ENCODE data around the gene TNFSF15. TPM values are rescaled to one million over a fixed set of nuclear protein-coding genes. Genes with fewer than 3 reads are reported as not detected.

The TNFSF15 gene
- total RNA-seq, 2 experiments from 2014 or later = 2.0 to 2.5 TPM

DNA sequence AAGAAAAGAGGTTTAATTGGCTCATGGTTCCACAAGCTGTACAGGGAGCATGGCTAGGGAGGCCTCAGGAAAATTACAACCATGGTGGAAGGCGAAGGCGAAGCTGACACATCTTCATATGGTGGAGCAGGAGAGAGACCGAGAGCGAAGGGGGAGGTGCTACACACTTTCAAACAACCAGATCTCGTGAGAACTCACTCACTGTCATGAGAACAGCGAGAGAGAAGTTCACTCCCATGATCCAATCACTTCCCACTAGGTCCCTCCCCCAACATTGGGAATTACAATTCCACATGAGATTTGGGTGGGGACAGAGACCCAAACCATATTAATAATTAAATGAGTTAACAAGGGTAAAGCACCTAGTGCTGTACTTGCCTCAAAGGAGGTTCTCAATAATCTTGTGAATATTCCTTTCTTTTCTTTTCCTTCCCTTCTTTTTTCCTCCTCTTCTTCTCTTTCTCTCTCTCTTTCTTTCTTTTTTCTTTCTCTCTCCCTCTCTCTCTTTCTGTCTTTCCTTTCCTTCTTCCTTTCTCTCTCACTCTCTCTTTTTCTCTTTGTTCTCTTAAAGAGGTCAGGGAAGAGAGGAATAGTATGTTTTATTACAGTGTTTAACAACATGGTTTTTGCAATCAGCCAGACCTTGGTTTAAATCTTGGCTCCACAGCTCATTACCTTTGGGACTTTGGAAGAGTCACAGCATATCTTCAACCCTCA lies 29.0 kb downstream of the TNFSF15 start:
- POLR2A ChIA-PET = no interaction called here
- Mint-ChIP-seq H3K36me3 (ENCODE audit: low read depth) (peaks cover 5% of the 10 kb centered on the region), H3K27ac (peak overlapping the region; percentile 1), H3K9me3 (peaks cover 11% of the 10 kb centered on the region), H3K27me3 (peaks cover 7% of the 10 kb centered on the region), H3K4me3 (no peak overlapping the region), H3K4me1 (peaks cover 31% of the 10 kb centered on the region)
- no peak for DNase-seq
- CTCF ChIA-PET = interaction anchor here (1.3 to 1.5 kb wide), 2 partner anchors 13 to 17 kb away, joined by 3 to 4 read pairs; no protein-coding TSS in a partner anchor

DNA sequence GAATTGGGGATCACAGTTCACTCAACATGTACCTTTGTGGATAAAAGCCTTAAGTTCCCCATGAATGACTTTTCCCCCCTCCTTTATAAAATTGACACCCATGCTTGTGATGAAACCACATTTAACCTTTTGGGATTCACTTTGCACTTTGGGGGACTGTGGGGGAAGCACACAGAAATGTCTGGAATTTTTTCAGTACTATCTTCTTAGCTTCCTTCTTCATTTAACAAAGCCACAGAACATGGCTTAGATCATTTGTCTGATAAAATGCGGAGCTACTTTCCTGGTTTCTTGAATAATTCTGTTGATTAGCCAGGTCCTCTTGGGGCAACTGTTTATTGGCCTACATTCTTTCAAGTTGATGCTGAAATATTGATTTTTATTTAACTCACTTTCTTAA lies 29.9 kb downstream of the TNFSF15 start:
- H3K9me3 Mint-ChIP-seq = peaks cover 6% of the 10 kb centered on the region
- peaks cover 31% of the 10 kb centered on the region for H3K4me1 Mint-ChIP-seq
- H3K36me3 Mint-ChIP-seq (ENCODE audit: low read depth) = peaks cover 5% of the 10 kb centered on the region
- no peak overlapping the region for H3K27ac Mint-ChIP-seq
- no peak for DNase-seq
- ChIA-PET POLR2A (no interaction called here), CTCF (interaction anchor here (1.3 kb wide), 1 partner anchor 17 kb away, joined by 4 read pairs; no protein-coding TSS in a partner anchor)
- no peak overlapping the region for H3K4me3 Mint-ChIP-seq
- peaks cover 7% of the 10 kb centered on the region for H3K27me3 Mint-ChIP-seq

DNA sequence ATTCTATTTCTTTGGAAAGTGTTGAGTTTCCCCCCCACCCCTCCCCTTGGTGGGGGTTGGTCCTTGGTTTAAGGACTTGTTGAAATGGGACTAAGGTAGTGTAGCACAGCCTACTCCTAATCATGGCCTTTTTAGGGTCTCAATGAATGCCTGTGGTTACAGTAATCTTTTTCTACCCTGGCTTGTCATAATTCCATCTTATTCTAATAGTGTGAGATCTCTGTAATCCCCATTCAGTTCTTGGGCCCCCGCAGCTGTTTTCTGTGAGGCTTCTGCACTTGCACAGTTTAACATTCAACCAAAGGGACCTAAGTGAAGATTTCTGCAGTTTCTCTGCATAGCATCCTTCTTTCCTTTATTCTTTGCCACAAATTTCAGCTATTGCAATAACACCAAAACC lies 30.7 kb downstream of the TNFSF15 start:
- H3K4me1 Mint-ChIP-seq = peaks cover 37% of the 10 kb centered on the region
- DNase-seq = no peak
- peaks cover 11% of the 10 kb centered on the region for H3K36me3 Mint-ChIP-seq (ENCODE audit: low read depth)
- no peak overlapping the region for H3K4me3 Mint-ChIP-seq
- ChIA-PET POLR2A (no interaction called here), CTCF (interaction anchor here (0.8 to 1.3 kb wide), 3 partner anchors 12 to 272 kb away, joined by 3 to 4 read pairs (median 3); no protein-coding TSS in a partner anchor)
- H3K9me3 Mint-ChIP-seq = peaks cover 6% of the 10 kb centered on the region
- H3K27me3 Mint-ChIP-seq = peaks cover 7% of the 10 kb centered on the region
- H3K27ac Mint-ChIP-seq = no peak overlapping the region

DNA sequence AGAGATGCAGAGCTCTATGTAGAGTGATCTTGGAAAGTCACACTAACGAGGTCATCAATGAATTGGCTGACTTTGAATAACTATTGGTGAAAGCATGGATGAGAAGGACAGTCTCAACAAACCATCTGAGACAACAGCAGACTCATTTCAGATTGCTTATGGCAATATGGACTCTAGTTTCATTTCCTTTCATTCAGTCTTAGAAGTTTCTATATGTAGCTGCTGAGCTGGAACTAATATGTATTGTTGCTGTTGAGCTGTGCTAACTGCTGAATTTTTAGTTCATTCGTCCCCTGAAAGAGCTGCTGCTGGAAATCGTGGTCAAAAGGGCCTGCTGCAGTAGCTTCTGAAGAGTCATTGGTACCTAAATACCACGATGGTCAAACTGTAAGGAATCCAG lies 31.3 kb downstream of the TNFSF15 start:
- CTCF ChIA-PET = interaction anchor here (0.8 to 0.9 kb wide), 2 partner anchors 11 to 273 kb away, joined by 3 read pairs; no protein-coding TSS in a partner anchor
- Mint-ChIP-seq H3K27me3 (peaks cover 7% of the 10 kb centered on the region), H3K27ac (peak overlapping the region; percentile 54), H3K36me3 (ENCODE audit: low read depth) (peaks cover 11% of the 10 kb centered on the region), H3K4me1 (peaks cover 37% of the 10 kb centered on the region), H3K9me3 (peaks cover 6% of the 10 kb centered on the region), H3K4me3 (no peak overlapping the region)
- POLR2A ChIA-PET = no interaction called here
- DNase-seq = no peak

DNA sequence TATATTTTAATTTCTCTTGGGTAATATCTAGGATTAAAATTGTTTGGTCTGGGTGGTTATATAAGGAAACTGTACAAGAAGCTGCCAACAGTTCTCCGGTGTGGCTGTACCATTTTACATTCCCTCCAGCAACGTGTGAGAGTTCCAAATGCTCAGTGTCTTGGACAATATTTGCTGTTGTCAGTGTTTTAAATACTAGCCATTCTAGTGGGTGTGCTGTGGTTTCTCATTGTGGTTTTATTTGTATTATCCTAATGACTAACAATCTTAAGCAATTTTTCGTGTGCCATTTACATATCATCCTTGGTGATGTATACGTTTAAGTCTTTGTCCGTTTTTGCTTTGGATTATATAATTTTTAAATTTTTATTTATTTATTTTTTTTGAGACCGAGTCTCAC lies 34.0 kb downstream of the TNFSF15 start:
- ChIA-PET CTCF (no interaction called here), POLR2A (interaction anchor here (0.7 kb wide), 1 partner anchor 436 kb away, joined by 3 read pairs; no protein-coding TSS in a partner anchor)
- peaks cover 7% of the 10 kb centered on the region for H3K36me3 Mint-ChIP-seq (ENCODE audit: low read depth)
- H3K4me3 Mint-ChIP-seq = no peak overlapping the region
- H3K27ac Mint-ChIP-seq = no peak overlapping the region
- no peak for DNase-seq
- peaks cover 28% of the 10 kb centered on the region for H3K4me1 Mint-ChIP-seq
- H3K27me3 Mint-ChIP-seq = peaks cover 1% of the 10 kb centered on the region
- peaks cover 2% of the 10 kb centered on the region for H3K9me3 Mint-ChIP-seq

DNA sequence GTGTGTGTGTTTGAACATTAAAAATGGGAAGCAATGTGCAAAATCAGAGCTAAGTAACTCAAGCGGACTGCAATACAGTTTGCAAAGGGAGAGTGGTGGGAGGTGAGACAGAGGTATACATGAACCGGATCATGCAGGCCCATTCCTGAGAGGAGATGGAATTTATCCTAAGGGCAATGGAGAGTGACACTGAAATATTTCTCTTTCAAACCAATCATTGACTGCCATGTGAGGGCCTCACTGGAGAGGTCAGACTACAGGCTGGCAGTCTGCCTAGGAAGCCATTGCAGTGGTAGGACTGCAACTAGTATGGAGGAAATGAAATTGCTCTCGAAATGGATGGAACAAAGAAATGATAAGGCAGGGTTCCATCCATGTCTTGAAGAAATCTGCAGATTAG lies 34.8 kb downstream of the TNFSF15 start:
- ChIA-PET POLR2A (no interaction called here), CTCF (interaction anchor here (1.6 kb wide), 1 partner anchor 15 kb away, joined by 4 read pairs; no protein-coding TSS in a partner anchor)
- Mint-ChIP-seq H3K27me3 (no peaks in the 10 kb centered on the region), H3K27ac (no peak overlapping the region), H3K4me3 (no peak overlapping the region), H3K9me3 (no peaks in the 10 kb centered on the region), H3K36me3 (ENCODE audit: low read depth) (peaks cover 7% of the 10 kb centered on the region), H3K4me1 (peaks cover 24% of the 10 kb centered on the region)
- DNase-seq = no peak

DNA sequence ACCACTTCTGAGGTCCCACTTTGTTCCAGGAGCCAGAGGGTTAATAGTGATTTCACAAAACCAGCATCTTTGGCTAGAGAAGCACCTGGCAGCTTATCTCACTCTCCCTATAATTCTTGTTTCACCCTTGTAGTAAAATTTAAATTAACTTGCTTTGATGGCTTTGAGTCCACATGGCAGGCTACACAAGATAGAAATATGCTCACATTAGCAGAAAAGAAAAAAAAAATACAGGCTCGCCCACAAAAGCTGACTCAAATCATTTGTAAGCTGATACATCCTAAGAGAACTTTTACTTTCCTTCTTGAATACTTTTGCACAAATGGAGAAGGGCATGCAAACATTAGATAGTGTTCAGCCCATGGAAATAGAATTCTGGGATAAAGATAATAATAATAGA lies 36.2 kb downstream of the TNFSF15 start:
- Mint-ChIP-seq H3K27me3 (peaks cover 3% of the 10 kb centered on the region), H3K4me3 (no peak overlapping the region), H3K9me3 (no peaks in the 10 kb centered on the region), H3K36me3 (ENCODE audit: low read depth) (peaks cover 7% of the 10 kb centered on the region), H3K27ac (no peak overlapping the region), H3K4me1 (peaks cover 12% of the 10 kb centered on the region)
- POLR2A ChIA-PET = no interaction called here
- CTCF ChIA-PET = interaction anchor here (0.8 to 1.6 kb wide), 4 partner anchors 10 to 140 kb away, joined by 3 to 4 read pairs (median 4); no protein-coding TSS in a partner anchor
- DNase-seq = no peak

DNA sequence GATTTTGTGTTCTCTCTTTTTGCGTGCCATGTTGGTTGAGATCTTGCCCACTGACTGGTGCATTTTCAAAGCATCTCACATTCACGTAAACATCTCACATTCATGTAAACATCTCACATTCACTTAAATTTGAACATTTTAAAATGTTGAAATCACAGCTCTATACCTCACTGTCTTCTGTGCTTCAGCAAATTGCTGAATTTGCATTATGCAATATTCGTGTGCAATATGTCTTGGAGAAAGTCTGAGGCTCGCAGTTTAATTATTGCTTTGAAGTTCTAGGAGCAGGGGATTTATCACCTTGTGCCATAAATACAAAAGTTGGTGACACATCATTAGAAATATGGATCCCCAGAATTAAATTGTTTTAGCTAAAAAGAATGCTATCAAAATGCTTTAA lies 42.6 kb downstream of the TNFSF15 start:
- Mint-ChIP-seq H3K9me3 (peaks cover 2% of the 10 kb centered on the region), H3K27me3 (peaks cover 6% of the 10 kb centered on the region), H3K27ac (no peak overlapping the region), H3K4me3 (no peak overlapping the region), H3K36me3 (ENCODE audit: low read depth) (no peaks in the 10 kb centered on the region), H3K4me1 (no peaks in the 10 kb centered on the region)
- CTCF ChIA-PET = interaction anchor here (0.8 kb wide), 1 partner anchor 12 kb away, joined by 3 read pairs; no protein-coding TSS in a partner anchor
- DNase-seq = no peak
- POLR2A ChIA-PET = no interaction called here

DNA sequence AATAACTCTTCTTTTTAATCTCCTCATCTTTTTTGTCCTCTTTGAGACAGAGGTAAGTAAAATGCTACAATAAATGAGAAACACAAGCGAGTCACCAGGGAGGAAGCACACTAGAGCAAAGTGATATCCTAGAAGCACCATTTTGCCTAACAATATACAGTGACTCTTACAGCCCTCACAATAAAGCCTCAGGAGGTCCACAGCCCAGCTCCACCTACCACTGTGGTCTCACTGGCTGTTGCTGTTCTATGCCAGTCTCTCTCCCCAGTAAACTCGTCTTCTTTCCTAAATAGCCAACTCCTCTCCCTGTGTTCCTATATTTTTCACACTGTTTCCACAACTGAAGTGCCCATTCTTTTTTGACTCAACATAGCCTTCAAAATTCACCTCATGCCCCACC lies 44.3 kb downstream of the TNFSF15 start:
- Mint-ChIP-seq H3K27me3 (peaks cover 6% of the 10 kb centered on the region), H3K4me1 (peaks cover 6% of the 10 kb centered on the region), H3K36me3 (ENCODE audit: low read depth) (peaks cover 1% of the 10 kb centered on the region), H3K4me3 (no peak overlapping the region), H3K27ac (no peak overlapping the region), H3K9me3 (peaks cover 4% of the 10 kb centered on the region)
- no peak for DNase-seq
- ChIA-PET POLR2A (no interaction called here), CTCF (interaction anchor here (0.5 kb wide), 1 partner anchor 1159 kb away, joined by 3 read pairs; no protein-coding TSS in a partner anchor)

DNA sequence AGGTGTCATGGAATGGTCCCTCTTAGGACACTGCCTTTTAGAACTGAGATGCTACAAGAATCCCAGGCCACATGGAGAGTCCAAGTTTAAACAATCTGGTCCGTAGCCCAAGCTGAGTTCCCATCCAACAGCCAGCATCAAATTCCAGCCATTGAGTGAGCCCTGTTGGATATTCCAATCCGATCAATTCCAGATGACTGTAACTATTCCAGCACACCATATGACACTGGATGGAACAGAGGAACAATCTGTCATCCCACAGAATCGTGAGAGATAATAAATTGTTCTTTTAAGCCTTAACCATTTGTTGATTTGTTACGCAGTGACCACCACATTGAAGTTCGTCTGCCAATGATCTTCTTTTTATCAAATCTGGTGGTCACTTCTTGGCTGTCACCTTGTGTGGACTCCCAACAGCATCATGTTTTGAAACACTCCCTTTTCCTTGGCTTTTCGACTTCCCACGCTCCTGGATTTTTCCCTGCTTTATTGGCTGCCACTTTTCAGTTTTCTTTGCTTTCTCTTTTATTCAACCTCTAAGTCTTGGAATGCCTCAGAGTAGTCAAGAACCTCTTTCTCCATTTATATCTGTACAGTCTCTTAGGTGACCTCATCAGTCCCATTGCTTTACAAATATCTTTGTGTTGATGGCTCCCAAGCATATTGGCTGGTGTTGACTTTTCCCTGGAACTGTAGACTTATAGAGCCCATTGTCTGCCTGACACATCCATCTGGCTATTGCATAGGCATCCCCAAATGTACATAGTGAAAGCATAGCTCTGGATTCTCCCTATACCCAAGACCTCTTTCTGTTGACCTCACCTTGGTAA lies 46.1 kb downstream of the TNFSF15 start:
- DNase-seq = no peak
- H3K36me3 Mint-ChIP-seq (ENCODE audit: low read depth) = peaks cover 5% of the 10 kb centered on the region
- peaks cover 3% of the 10 kb centered on the region for H3K27me3 Mint-ChIP-seq
- POLR2A ChIA-PET = interaction anchor here (0.6 kb wide), 1 partner anchor 596 kb away, joined by 3 read pairs; no protein-coding TSS in a partner anchor
- H3K27ac Mint-ChIP-seq = no peak overlapping the region
- H3K9me3 Mint-ChIP-seq = peaks cover 13% of the 10 kb centered on the region
- peaks cover 18% of the 10 kb centered on the region for H3K4me1 Mint-ChIP-seq
- H3K4me3 Mint-ChIP-seq = no peak overlapping the region
- CTCF ChIA-PET = interaction anchor here (0.7 to 1.3 kb wide), 3 partner anchors 9 to 257 kb away, joined by 3 to 4 read pairs (median 4); no protein-coding TSS in a partner anchor

DNA sequence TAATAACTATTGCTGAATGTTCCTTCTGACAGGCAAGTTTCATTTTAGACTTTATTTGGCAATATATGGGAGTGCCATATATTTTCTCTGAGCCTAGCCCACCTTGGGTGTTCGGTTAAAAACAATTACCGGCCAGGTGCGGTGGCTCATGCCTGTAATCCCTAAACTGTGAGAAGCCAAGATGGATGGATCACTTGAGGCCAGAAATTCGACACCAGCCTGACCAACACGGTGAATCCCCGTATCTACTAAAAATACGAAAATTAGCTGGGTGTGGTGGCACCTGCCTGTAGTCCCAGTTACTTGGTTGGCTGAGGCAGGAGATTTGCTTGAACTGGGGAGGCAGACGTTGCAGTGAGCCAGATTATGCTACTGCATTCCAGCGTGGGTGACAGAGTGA lies 47.9 kb downstream of the TNFSF15 start:
- Mint-ChIP-seq H3K36me3 (ENCODE audit: low read depth) (peaks cover 9% of the 10 kb centered on the region), H3K4me1 (peaks cover 28% of the 10 kb centered on the region), H3K9me3 (peaks cover 13% of the 10 kb centered on the region), H3K4me3 (no peak overlapping the region), H3K27ac (no peak overlapping the region), H3K27me3 (peaks cover 3% of the 10 kb centered on the region)
- POLR2A ChIA-PET = no interaction called here
- no peak for DNase-seq
- CTCF ChIA-PET = no interaction called here

DNA sequence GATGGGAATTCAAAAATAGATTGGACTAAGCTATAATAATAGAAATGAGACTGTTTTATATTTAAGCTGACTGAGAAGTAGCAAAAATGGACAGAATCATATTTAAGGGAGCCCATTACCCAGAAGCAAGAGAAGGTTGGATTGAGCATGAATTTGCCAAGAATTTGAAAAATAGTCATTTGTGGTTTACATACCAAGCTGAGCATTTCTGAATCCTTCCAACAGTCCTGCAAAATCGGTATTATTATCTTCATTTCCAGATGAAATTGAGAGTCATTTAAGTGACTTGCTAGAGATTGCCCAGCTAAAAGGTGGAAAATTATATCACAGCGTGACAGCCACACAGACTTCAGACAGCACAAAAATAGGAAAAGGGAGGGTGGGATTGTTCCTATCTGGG lies 48.4 kb downstream of the TNFSF15 start:
- no peak overlapping the region for H3K4me3 Mint-ChIP-seq
- H3K36me3 Mint-ChIP-seq (ENCODE audit: low read depth) = peaks cover 9% of the 10 kb centered on the region
- H3K9me3 Mint-ChIP-seq = peaks cover 16% of the 10 kb centered on the region
- CTCF ChIA-PET = interaction anchor here (0.7 kb wide), 1 partner anchor 157 kb away, joined by 3 read pairs; no protein-coding TSS in a partner anchor
- H3K27ac Mint-ChIP-seq = no peak overlapping the region
- H3K4me1 Mint-ChIP-seq = peaks cover 28% of the 10 kb centered on the region
- no peak for DNase-seq
- H3K27me3 Mint-ChIP-seq = peaks cover 3% of the 10 kb centered on the region
- POLR2A ChIA-PET = no interaction called here

DNA sequence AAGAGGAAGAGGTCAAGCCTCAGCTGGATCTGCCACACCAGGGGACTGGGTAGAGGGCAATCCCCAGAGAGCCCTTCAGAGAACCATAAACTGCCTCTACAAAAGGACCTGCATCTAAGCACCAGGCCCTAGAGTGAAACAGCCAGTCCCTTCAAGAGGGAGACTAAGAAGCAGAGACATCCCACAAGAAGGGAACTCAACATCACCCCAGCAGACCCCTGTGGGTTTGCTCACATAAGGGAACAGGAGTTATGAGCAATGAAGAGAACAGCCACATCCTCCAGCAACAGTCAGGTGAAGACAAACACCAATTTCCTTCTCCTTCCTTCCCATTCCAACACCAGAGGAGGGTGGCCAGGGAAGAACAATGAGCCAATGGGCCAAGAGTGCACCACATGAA lies 48.9 kb downstream of the TNFSF15 start:
- Mint-ChIP-seq H3K9me3 (peaks cover 18% of the 10 kb centered on the region), H3K27me3 (peaks cover 3% of the 10 kb centered on the region), H3K4me3 (no peak overlapping the region), H3K27ac (no peak overlapping the region), H3K36me3 (ENCODE audit: low read depth) (peaks cover 9% of the 10 kb centered on the region), H3K4me1 (peaks cover 28% of the 10 kb centered on the region)
- DNase-seq = no peak
- ChIA-PET CTCF (interaction anchor here (0.7 kb wide), 1 partner anchor 158 kb away, joined by 3 read pairs; no protein-coding TSS in a partner anchor), POLR2A (no interaction called here)
